Smooth muscle cell (in vitro differentiated cells): ENCODE results near the gene KTI12. TPM values are rescaled to one million over a fixed set of nuclear protein-coding genes. Genes with fewer than 3 reads are reported as not detected.
"Not testable (repeated sequence)": the region's sequence is repeated elsewhere in the genome, so short reads cannot be mapped to it uniquely, and the experiment has no call there.

Experiments
- DNase-seq: peaks from one replicate; lab custom pipeline; 2025; ENCODE audit not compliant: unreplicated experiment; lab: John Stamatoyannopoulos, UW
- H2AFZ ChIP-seq: fragments of 200-600 bp; sonication (generic); 2 replicates; pipeline ENCODE4 v1.6.0; 2016; ENCODE audit warnings: antibody characterized with exemption, low read depth, mild to moderate bottlenecking
- H3F3A ChIP-seq: fragments of 200-600 bp; sonication (generic); 2 replicates; pipeline ENCODE4 v1.6.0; 2017; ENCODE audit warnings: antibody characterized with exemption, low read depth
- H3K27ac ChIP-seq: fragments of 200-600 bp; sonication (generic); 2 replicates; pipeline ENCODE4 v1.5.1; 2016; ENCODE audit warnings: low read depth, mild to moderate bottlenecking
- H3K27me3 ChIP-seq: fragments of 200-600 bp; sonication (generic); 2 replicates; pipeline ENCODE4 v1.6.1; 2016; ENCODE audit warnings: low read depth, mild to moderate bottlenecking
- H3K36me3 ChIP-seq: fragments of 200-600 bp; sonication (generic); 2 replicates; pipeline ENCODE4 v1.5.1; 2016; ENCODE audit warnings: low read depth
- H3K4me1 ChIP-seq: fragments of 200-600 bp; sonication (generic); 2 replicates; pipeline ENCODE4 v1.5.1; 2016; ENCODE audit warnings: low read depth
- H3K4me2 ChIP-seq: fragments of 200-600 bp; sonication (generic); 2 replicates; pipeline ENCODE4 v1.6.0; 2016; ENCODE audit warnings: mild to moderate bottlenecking
- H3K4me3 ChIP-seq: fragments of 200-600 bp; sonication (generic); 2 replicates; pipeline ENCODE4 v1.5.1; 2016; ENCODE audit warnings: mild to moderate bottlenecking
- H3K79me2 ChIP-seq: fragments of 200-600 bp; sonication (generic); 2 replicates; pipeline ENCODE4 v1.6.0; 2016; ENCODE audit warnings: low read depth, mild to moderate bottlenecking
- H3K9ac ChIP-seq: fragments of 200-600 bp; sonication (generic); 2 replicates; pipeline ENCODE4 v1.6.0; 2016; ENCODE audit warnings: low read depth
- H3K9me3 ChIP-seq: fragments of 200-600 bp; sonication (generic); replicated peaks from 2 replicates; pipeline ENCODE4 v1.5.1; 2016; ENCODE audit warnings: low read depth
- H4K20me1 ChIP-seq: fragments of 200-600 bp; sonication (generic); 2 replicates; pipeline ENCODE4 v1.6.0; 2016; ENCODE audit warnings: low read depth
- CTCF ChIP-seq: fragments of 200-600 bp; sonication (generic); IDR thresholded peaks from 2 replicates; pipeline ENCODE4 v1.5.1; 2017; ENCODE audit warnings: borderline replicate concordance, mild to moderate bottlenecking, antibody characterized with exemption; ENCODE audit not compliant: insufficient read depth, poor library complexity, severe bottlenecking
- WGBS: methylation state at CpG from one replicate; pipeline ENCODE4 v1.1.7; 2016; ENCODE audit warnings: low lambda C conversion rate; 5-methylcytosine and 5-hydroxymethylcytosine counted together
- polyA plus RNA-seq: library from polyadenylated mRNA; unstranded; fragments of >200 nt; fragmentation: Nextera tagmentation; extraction: Ambion mirVana; gene quantifications from 2 replicates; pipeline ENCODE4 v1.2.1, GENCODE V29; 2016
- total RNA-seq: library from RNA; depleted of rRNA; stranded (reverse); fragments of >200 nt; gene quantifications from 2 replicates; pipeline ENCODE4 v1.2.3, GENCODE V29; 2014

The KTI12 gene
- total and polyA plus RNA-seq, 2 experiments from 2014 or later, result 8.1 to 11.6 TPM

DNA sequence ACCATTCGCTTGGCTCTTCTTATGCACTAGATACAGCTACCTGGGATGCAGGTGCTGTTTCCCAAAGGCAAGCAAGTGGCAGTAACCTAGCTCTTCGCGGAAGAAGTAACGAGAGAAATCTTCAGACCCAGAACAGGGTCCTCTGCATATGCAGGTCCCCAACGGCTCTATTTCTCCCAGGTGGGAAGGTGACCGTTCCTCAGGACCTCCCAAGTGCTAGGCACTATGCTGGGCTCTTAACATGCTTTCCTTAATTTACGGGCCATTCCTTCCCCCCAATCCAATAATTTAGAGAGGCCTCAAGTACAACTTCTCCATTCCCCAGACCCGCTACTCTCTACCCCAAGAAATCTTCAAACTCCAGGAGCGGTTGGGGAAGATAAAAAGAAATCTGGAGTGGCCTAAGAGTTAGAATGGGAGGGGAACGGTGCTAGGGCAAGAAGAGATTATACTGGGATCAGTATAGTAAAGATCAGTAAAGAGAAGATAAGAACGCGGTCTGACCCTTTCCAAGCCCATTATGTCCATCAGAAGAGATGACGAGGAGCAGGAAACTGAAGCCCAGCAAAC lies 21.0 kb upstream of the KTI12 start:
- H3K27me3 ChIP-seq, result no peaks in the 10 kb centered on the region
- peaks cover 69% of the 10 kb centered on the region for H3K79me2 ChIP-seq
- no peaks in the 10 kb centered on the region for H3K36me3 ChIP-seq
- TF ChIP-seq CTCF, result no peak
- H3K9ac ChIP-seq, result peak overlapping the region; percentile 69
- H3K4me1 ChIP-seq, result peaks cover 30% of the 10 kb centered on the region
- 2% methylated on average over 13 of the region's 13 CpGs for WGBS
- H2AFZ ChIP-seq, result peak overlapping the region; percentile 81
- H4K20me1 ChIP-seq, result peaks cover 18% of the 10 kb centered on the region
- H3F3A ChIP-seq, result peaks cover 6% of the 10 kb centered on the region
- H3K9me3 ChIP-seq, result no peaks in the 10 kb centered on the region
- H3K4me3 ChIP-seq, result peak overlapping the region; percentile 89
- DNase-seq, result no peak
- H3K27ac ChIP-seq, result peak overlapping the region; percentile 76
- H3K4me2 ChIP-seq, result peak overlapping the region; percentile 88

DNA sequence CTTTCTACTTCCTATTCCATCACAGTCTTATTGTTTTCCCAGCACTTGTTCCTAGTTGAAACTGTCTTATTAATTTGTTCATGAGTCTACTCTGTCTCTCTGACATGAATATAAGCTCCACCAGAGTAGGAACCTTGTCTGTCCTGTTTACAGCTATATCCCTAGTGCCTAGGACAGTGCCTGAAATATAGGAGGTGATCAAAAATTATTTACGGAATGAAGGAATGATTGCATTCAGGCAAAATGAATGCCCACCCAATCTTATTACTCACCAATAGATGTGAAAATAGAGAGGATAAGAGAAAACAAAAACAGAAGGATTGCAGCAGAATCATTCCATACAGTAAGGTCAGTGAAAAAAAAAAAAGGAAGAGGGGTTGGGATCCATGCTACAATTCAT lies 20.3 kb upstream of the KTI12 start:
- peaks cover 6% of the 10 kb centered on the region for H3F3A ChIP-seq
- H3K27me3 ChIP-seq, result no peaks in the 10 kb centered on the region
- H3K36me3 ChIP-seq, result no peaks in the 10 kb centered on the region
- no peak overlapping the region for H2AFZ ChIP-seq
- H3K27ac ChIP-seq, result no peak overlapping the region
- H3K4me3 ChIP-seq, result peak overlapping the region; percentile 89
- DNase-seq, result no peak
- H3K79me2 ChIP-seq, result peaks cover 69% of the 10 kb centered on the region
- peak overlapping the region; percentile 88 for H3K4me2 ChIP-seq
- H3K4me1 ChIP-seq, result peaks cover 26% of the 10 kb centered on the region
- H3K9ac ChIP-seq, result no peak overlapping the region
- H4K20me1 ChIP-seq, result peaks cover 11% of the 10 kb centered on the region
- H3K9me3 ChIP-seq, result no peaks in the 10 kb centered on the region
- 91% methylated on average over 1 of the region's 1 CpG for WGBS
- TF ChIP-seq CTCF, result no peak

DNA sequence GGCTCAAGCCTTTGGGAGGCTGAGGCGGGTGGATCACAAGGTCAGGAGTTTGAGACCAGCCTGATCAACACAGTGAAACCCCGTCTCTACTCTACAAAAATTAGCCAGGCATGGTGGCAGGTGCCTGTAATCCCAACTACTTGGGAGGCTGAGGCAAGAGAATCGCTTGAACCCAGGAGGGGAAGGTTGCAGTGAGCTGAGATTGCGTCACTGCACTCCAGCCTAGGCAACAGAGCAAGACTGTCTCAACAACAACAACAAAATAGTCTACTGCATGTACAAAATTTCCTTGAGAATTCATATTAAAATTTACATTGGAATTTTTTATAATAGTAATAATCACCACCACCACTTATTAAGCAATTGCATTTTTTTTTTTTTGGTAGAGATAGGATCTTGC lies 15.7 kb upstream of the KTI12 start:
- not testable (repeated sequence) for H3K36me3 ChIP-seq, H3K9me3 ChIP-seq, H3K27me3 ChIP-seq, H2AFZ ChIP-seq, H3K4me2 ChIP-seq, H3K4me3 ChIP-seq, H4K20me1 ChIP-seq, H3K9ac ChIP-seq, H3K27ac ChIP-seq, DNase-seq, H3K4me1 ChIP-seq, H3F3A ChIP-seq
- 94% methylated on average over 4 of the region's 4 CpGs for WGBS
- H3K79me2 ChIP-seq, result peaks cover 40% of the 10 kb centered on the region

- H3K4me1 ChIP-seq, H3K4me3 ChIP-seq, H3F3A ChIP-seq, H3K9me3 ChIP-seq, H3K27me3 ChIP-seq, H3K9ac ChIP-seq, H2AFZ ChIP-seq, DNase-seq, H3K27ac ChIP-seq, H3K4me2 ChIP-seq, H3K36me3 ChIP-seq: not testable (repeated sequence)
- Histone ChIP-seq H3K79me2 (peaks cover 24% of the 10 kb centered on the region), H4K20me1 (peaks cover 29% of the 10 kb centered on the region)
- 94% methylated on average over 4 of the region's 4 CpGs for WGBS
These were observed 12.1 kb upstream of the KTI12 start for GRCh38 chr1:52045666-52046195.
